CD14-positive monocyte (primary cell): ENCODE measurements around the gene ARMC9. TPM values are rescaled to one million over a fixed set of nuclear protein-coding genes. Genes with fewer than 3 reads are reported as not detected.

ENCODE experiments used
- DNase-seq, 3 donors: peaks; one replicate each; pipeline ENCODE4 v3.0.0-alpha.2; 2011 to 2022
- H2AFZ ChIP-seq: 2 replicates; pipeline ENCODE4 v1.6.0; 2012; ENCODE audit warnings: mild to moderate bottlenecking, low read depth, low read length, inconsistent platforms; ENCODE audit not compliant: insufficient read depth, poor library complexity, severe bottlenecking
- H3K27ac ChIP-seq, 2 donors: 1 replicate in 1 of 2; 2 replicates in 1 of 2; pipeline ENCODE4 v1.5.1; 2012 to 2013; ENCODE audit warnings: low read length in 2 of 2, control low read depth in 1 of 2, inconsistent platforms in 1 of 2, low read depth in 1 of 2, mild to moderate bottlenecking in 1 of 2
- H3K27me3 ChIP-seq, 2 donors: one replicate each; pipeline versions ENCODE4 v1.6.0 to v1.6.1; 2011 to 2013; ENCODE audit warnings: low read length in 2 of 2; ENCODE audit not compliant: control insufficient read depth in 2 of 2, insufficient read depth in 2 of 2
- H3K36me3 ChIP-seq, 2 donors: replicated peaks in 1 of 2; 1 replicate in 1 of 2; 2 replicates in 1 of 2; pipeline versions ENCODE4 v1.5.1 to v1.6.1; 2012 to 2013; ENCODE audit warnings: low read length in 2 of 2, control low read depth in 1 of 2, inconsistent platforms in 1 of 2, mild to moderate bottlenecking in 1 of 2; ENCODE audit not compliant: insufficient read depth in 2 of 2, control insufficient read depth in 1 of 2
- H3K4me1 ChIP-seq, 2 donors: 1 replicate in 1 of 2; 2 replicates in 1 of 2; pipeline versions ENCODE4 v1.5.1 to v1.6.1; 2012 to 2013; ENCODE audit warnings: low read length in 2 of 2, control low read depth in 1 of 2, inconsistent platforms in 1 of 2, mild to moderate bottlenecking in 1 of 2, moderate library complexity in 1 of 2; ENCODE audit not compliant: insufficient read depth in 2 of 2, control insufficient read depth in 1 of 2
- H3K4me2 ChIP-seq: replicated peaks from 2 replicates; pipeline ENCODE3; 2012; ENCODE audit warnings: low read length, moderate library complexity, mild to moderate bottlenecking; ENCODE audit not compliant: poor library complexity, severe bottlenecking; ENCODE audit errors: extremely low read depth
- H3K4me3 ChIP-seq, 3 experiments: fragments of 200-600 bp in 1 of 3; sonication (generic) in 1 of 3; replicated peaks in 1 of 3; 1 replicate in 2 of 3; 2 replicates in 1 of 3; pipeline ENCODE4 v1.5.1; 2011 to 2013; ENCODE audit warnings: low read length in 3 of 3, mild to moderate bottlenecking in 3 of 3, control low read depth in 2 of 3, low read depth in 2 of 3, inconsistent platforms in 1 of 3, moderate library complexity in 1 of 3
- H3K79me2 ChIP-seq: 2 replicates; pipeline ENCODE4 v1.6.0; 2012; ENCODE audit warnings: mild to moderate bottlenecking, control low read depth, inconsistent platforms, low read length, moderate library complexity; ENCODE audit not compliant: insufficient read depth
- H3K9ac ChIP-seq: 2 replicates; pipeline ENCODE4 v1.6.0; 2017; ENCODE audit warnings: low read length, mild to moderate bottlenecking; ENCODE audit not compliant: insufficient read depth, poor library complexity, severe bottlenecking
- H3K9me3 ChIP-seq, 2 donors: replicated peaks in 1 of 2; 1 replicate in 1 of 2; 2 replicates in 1 of 2; pipeline versions ENCODE4 v1.5.1 to v1.6.1; 2012 to 2013; ENCODE audit warnings: low read length in 2 of 2, control low read depth in 1 of 2; ENCODE audit not compliant: control insufficient read depth in 1 of 2, insufficient read depth in 1 of 2
- H4K20me1 ChIP-seq: 2 replicates; pipeline ENCODE4 v1.6.0; 2012; ENCODE audit warnings: mild to moderate bottlenecking, low read length, control low read depth, moderate library complexity; ENCODE audit not compliant: insufficient read depth
- H3K27ac Mint-ChIP-seq, 7 donors: one replicate each; pipeline ENCODE4 v1.8.0; 2020; ENCODE audit warnings: mild to moderate bottlenecking in 7 of 7, mixed read lengths in 7 of 7, moderate library complexity in 6 of 7, inconsistent platforms in 2 of 7
- H3K27me3 Mint-ChIP-seq, 3 donors: one replicate each; pipeline ENCODE4 v1.8.0; 2021 to 2022; ENCODE audit warnings: low read depth in 3 of 3, mild to moderate bottlenecking in 3 of 3, mixed read lengths in 3 of 3, moderate library complexity in 3 of 3, inconsistent platforms in 1 of 3
- H3K36me3 Mint-ChIP-seq, 2 donors: one replicate each; pipeline ENCODE4 v1.8.0; 2020; ENCODE audit warnings: mixed read lengths in 2 of 2, inconsistent platforms in 1 of 2, mild to moderate bottlenecking in 1 of 2
- H3K4me1 Mint-ChIP-seq: one replicate; pipeline ENCODE4 v1.8.0; 2020; ENCODE audit warnings: mild to moderate bottlenecking, mixed read lengths
- H3K4me3 Mint-ChIP-seq, 2 donors: one replicate each; pipeline ENCODE4 v1.8.0; 2020; ENCODE audit warnings: mild to moderate bottlenecking in 2 of 2, mixed read lengths in 2 of 2, moderate library complexity in 1 of 2
- H3K9me3 Mint-ChIP-seq, 7 donors: one replicate each; pipeline ENCODE4 v1.8.0; 2020 to 2022; ENCODE audit warnings: mixed read lengths in 7 of 7, mild to moderate bottlenecking in 6 of 7, moderate library complexity in 6 of 7, inconsistent platforms in 2 of 7
- WGBS: methylation state at CpG from one replicate; pipeline ENCODE4 v1.1.5; 2013; ENCODE audit warnings: missing lambda C conversion rate; ENCODE audit not compliant: insufficient coverage; 5-methylcytosine and 5-hydroxymethylcytosine counted together
- intact Hi-C, 2 donors: fragments of 100-400 bp; cut with micrococcal nuclease; formaldehyde crosslinking; loops; one replicate each; pipeline versions ENCODE4 v1.15.0 to v1.15.1; 2023
- polyA plus RNA-seq, 3 donors: library from polyadenylated mRNA; depleted of rRNA in 1 of 3; unstranded in 2 of 3; stranded (reverse) in 1 of 3; fragments of 300-500 nt in 2 of 3; fragments of >200 nt in 1 of 3; fragmentation: Illumina TruSeq in 2 of 3; gene quantifications; 1 replicate in 2 of 3; 2 replicates in 1 of 3; pipeline ENCODE4 v1.2.3, GENCODE V29; 2012 to 2021
- TF ChIP-seq, protein P1 (sequence below): fragments of 200-600 bp; IDR thresholded peaks from one replicate; pipeline ENCODE4 v1.8.0; 2022; ENCODE audit warnings: antibody characterized with exemption, mild to moderate bottlenecking

ARMC9 gene
- polyA plus RNA-seq, 3 donors, result 0.07 to 0.27 TPM; not detected in 1

DNA sequence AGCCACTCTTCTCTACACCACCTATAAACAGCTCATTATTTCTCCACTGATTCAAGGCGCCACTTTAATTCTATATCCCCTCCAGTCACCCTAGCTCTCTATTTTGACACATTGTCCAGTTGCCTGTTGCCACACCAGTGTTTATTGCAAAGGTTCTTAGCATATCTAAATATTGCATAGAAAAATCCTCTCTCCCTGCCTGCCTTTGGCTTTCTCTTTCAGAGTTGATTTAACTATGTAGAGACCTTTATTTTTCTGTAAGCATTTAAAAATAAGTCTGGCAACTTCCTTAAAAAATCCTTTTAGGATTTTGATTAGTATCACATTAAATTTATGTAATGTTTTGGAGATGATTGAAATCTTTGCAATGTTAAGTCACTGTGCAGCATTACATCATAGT is 149.2 kb downstream of the ARMC9 start:
- Mint-ChIP-seq H3K27me3 (peaks cover 0 to 4% (median 2%) of the 10 kb centered on the region in 3 donors), H3K4me3 (no peak overlapping the region), H3K36me3 (no peaks in the 10 kb centered on the region), H3K4me1 (peaks cover 25% of the 10 kb centered on the region), H3K9me3 (no peaks in the 10 kb centered on the region), H3K27ac (no peak overlapping the region)
- Histone ChIP-seq H3K4me2 (no peak overlapping the region), H3K4me1 (peaks cover 13 to 19% of the 10 kb centered on the region in 2 donors), H3K27ac (no peak overlapping the region), H3K9ac (no peak overlapping the region), H3K9me3 (no peaks in the 10 kb centered on the region), H4K20me1 (no peaks in the 10 kb centered on the region), H2AFZ (no peak overlapping the region), H3K36me3 (no peaks in the 10 kb centered on the region), H3K27me3 (no peaks in the 10 kb centered on the region), H3K4me3 (no peak overlapping the region), H3K79me2 (no peaks in the 10 kb centered on the region)
- TF ChIP-seq, protein P1, sequence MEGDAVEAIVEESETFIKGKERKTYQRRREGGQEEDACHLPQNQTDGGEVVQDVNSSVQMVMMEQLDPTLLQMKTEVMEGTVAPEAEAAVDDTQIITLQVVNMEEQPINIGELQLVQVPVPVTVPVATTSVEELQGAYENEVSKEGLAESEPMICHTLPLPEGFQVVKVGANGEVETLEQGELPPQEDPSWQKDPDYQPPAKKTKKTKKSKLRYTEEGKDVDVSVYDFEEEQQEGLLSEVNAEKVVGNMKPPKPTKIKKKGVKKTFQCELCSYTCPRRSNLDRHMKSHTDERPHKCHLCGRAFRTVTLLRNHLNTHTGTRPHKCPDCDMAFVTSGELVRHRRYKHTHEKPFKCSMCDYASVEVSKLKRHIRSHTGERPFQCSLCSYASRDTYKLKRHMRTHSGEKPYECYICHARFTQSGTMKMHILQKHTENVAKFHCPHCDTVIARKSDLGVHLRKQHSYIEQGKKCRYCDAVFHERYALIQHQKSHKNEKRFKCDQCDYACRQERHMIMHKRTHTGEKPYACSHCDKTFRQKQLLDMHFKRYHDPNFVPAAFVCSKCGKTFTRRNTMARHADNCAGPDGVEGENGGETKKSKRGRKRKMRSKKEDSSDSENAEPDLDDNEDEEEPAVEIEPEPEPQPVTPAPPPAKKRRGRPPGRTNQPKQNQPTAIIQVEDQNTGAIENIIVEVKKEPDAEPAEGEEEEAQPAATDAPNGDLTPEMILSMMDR, result no peak
- WGBS, result no CpG with 5 or more reads among the region's 1 CpG
- intact Hi-C loops, result no loop called here
- no peak for DNase-seq

DNA sequence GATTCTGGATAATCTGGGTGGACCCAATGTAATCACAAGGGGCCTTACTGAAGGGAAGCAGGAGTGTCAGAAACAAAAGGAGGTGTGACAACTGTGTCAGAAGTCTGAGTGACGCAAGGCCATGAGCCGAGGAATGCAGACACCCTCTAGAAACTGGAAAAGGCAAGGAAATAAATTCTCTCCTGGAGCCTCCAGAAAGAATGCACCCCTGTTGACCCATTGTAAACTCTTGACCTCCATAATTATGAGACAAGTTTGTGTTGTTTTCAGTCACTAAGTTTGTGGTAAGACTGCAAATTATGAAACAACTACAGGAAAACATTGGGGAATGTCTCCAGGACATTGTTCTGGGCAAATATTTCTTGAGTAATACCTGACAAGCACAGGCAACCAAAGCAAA is 149.7 kb downstream of the ARMC9 start:
- Mint-ChIP-seq H3K36me3 (no peaks in the 10 kb centered on the region), H3K9me3 (no peaks in the 10 kb centered on the region), H3K27me3 (peaks cover 0 to 4% (median 2%) of the 10 kb centered on the region in 3 donors), H3K4me1 (peaks cover 20% of the 10 kb centered on the region), H3K27ac (no peak overlapping the region), H3K4me3 (no peak overlapping the region)
- no peaks in the 10 kb centered on the region for H3K36me3 ChIP-seq
- no peaks in the 10 kb centered on the region for H3K9me3 ChIP-seq
- H3K4me2 ChIP-seq, result no peak overlapping the region
- H2AFZ ChIP-seq, result no peak overlapping the region
- H4K20me1 ChIP-seq, result no peaks in the 10 kb centered on the region
- H3K4me1 ChIP-seq, result peaks cover 8 to 14% of the 10 kb centered on the region in 2 donors
- no peak overlapping the region for H3K27ac ChIP-seq
- no peaks in the 10 kb centered on the region for H3K27me3 ChIP-seq
- TF ChIP-seq, protein P1, result no peak
- no peak overlapping the region for H3K9ac ChIP-seq
- no peak for DNase-seq
- no CpG with 5 or more reads among the region's 2 CpGs for WGBS
- no peaks in the 10 kb centered on the region for H3K79me2 ChIP-seq
- H3K4me3 ChIP-seq, result no peak overlapping the region
- intact Hi-C loops, result no loop called here
